PC-3 (cell line): ENCODE measurements around the gene CD19.

Experiments used
- EZH2 ChIP-seq: fragments of 300-600 bp; sonication (generic); IDR thresholded peaks from one replicate; pipeline ENCODE4 v1.6.1; 2017; ENCODE audit warnings: antibody characterized with exemption, mild to moderate bottlenecking, low read length; ENCODE audit not compliant: unreplicated experiment
- TF ChIP-seq, protein P1 (sequence below): fragments of 300-600 bp; sonication (generic); conservative IDR thresholded peaks from 2 replicates; pipeline ENCODE4 v1.5.1; 2017; ENCODE audit warnings: antibody characterized with exemption, low read depth, mild to moderate bottlenecking, low read length

DNA sequence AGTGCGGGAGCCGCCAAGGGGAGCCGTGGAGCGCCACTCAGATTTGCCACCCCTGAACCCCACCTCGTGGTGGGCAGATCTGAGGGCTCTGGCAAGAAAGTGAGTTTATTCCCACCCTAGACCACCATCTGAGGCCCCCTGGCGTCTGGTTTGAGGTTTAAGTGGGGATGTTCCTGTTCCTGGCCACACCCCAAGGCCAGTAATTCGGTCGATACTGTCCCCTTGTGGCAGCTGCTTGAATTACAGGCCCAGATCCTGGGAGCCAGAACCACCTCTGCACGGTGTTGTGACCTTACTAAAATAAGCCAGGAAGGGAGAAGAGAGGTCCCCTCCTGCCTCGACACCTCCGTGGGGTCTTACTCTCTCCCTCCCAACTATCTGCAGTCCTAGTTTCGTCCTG, 49.7 kb downstream of the CD19 start:
- TF ChIP-seq, protein P1, sequence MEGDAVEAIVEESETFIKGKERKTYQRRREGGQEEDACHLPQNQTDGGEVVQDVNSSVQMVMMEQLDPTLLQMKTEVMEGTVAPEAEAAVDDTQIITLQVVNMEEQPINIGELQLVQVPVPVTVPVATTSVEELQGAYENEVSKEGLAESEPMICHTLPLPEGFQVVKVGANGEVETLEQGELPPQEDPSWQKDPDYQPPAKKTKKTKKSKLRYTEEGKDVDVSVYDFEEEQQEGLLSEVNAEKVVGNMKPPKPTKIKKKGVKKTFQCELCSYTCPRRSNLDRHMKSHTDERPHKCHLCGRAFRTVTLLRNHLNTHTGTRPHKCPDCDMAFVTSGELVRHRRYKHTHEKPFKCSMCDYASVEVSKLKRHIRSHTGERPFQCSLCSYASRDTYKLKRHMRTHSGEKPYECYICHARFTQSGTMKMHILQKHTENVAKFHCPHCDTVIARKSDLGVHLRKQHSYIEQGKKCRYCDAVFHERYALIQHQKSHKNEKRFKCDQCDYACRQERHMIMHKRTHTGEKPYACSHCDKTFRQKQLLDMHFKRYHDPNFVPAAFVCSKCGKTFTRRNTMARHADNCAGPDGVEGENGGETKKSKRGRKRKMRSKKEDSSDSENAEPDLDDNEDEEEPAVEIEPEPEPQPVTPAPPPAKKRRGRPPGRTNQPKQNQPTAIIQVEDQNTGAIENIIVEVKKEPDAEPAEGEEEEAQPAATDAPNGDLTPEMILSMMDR, result peak; percentile 76
- TF ChIP-seq EZH2, result no peak
